MCF 10A (cell line): ENCODE measurements around the gene CALHM5. TPM values are rescaled to one million over a fixed set of nuclear protein-coding genes. Genes with fewer than 3 reads are reported as not detected.
A peak's percentile ranks its signal among the peaks of the same experiment; 100 is the strongest.

ENCODE experiments used
- BruUV-seq: library from RNA; stranded (reverse); fragments of 400-500 nt; replicated peaks from 2 replicates; lab custom pipeline; 2021; lab: Mats Ljungman, UMichigan
- CTCF ChIA-PET: fragments of 300-600 bp; sonication (Branson Sonifier 250); formaldehyde crosslinking; extraction: SDS; loops from one replicate; lab custom pipeline; 2021; ENCODE audit warnings: antibody characterized with exemption, inconsistent platforms; lab: Yijun Ruan, JAX
- POLR2A ChIA-PET: fragments of 300-600, 350-650 bp; sonication (Branson Sonifier 250); formaldehyde crosslinking; extraction: SDS; loops from one replicate; lab custom pipeline; 2020; ENCODE audit warnings: antibody characterized with exemption, inconsistent platforms; lab: Yijun Ruan, JAX
- DNase-seq: peaks from one replicate; pipeline ENCODE4 v3.0.0-alpha.2; 2018; ENCODE audit not compliant: unreplicated experiment
- H3K27ac Mint-ChIP-seq: one replicate; pipeline ENCODE4 v1.8.0; 2022; ENCODE audit warnings: mild to moderate bottlenecking, low read depth, mixed read lengths; ENCODE audit not compliant: unreplicated experiment
- H3K27me3 Mint-ChIP-seq: one replicate; pipeline ENCODE4 v1.8.0; 2022; ENCODE audit warnings: mixed read lengths; ENCODE audit not compliant: insufficient read depth, unreplicated experiment
- H3K36me3 Mint-ChIP-seq: one replicate; pipeline ENCODE4 v1.8.0; 2022; ENCODE audit warnings: mild to moderate bottlenecking, moderate library complexity, mixed read lengths; ENCODE audit not compliant: insufficient read depth, unreplicated experiment
- H3K4me1 Mint-ChIP-seq: one replicate; pipeline ENCODE4 v1.8.0; 2022; ENCODE audit warnings: mixed read lengths; ENCODE audit not compliant: insufficient read depth, unreplicated experiment
- H3K4me3 Mint-ChIP-seq: one replicate; pipeline ENCODE4 v1.8.0; 2022; ENCODE audit warnings: mild to moderate bottlenecking, moderate library complexity, mixed read lengths; ENCODE audit not compliant: unreplicated experiment
- H3K9me3 Mint-ChIP-seq: one replicate; pipeline ENCODE4 v1.8.0; 2022; ENCODE audit warnings: mixed read lengths; ENCODE audit not compliant: unreplicated experiment
- CTCF ChIP-seq: fragments of 200-600 bp; IDR thresholded peaks from one replicate; pipeline ENCODE4 v1.8.0; 2022; ENCODE audit warnings: antibody characterized with exemption, mild to moderate bottlenecking; ENCODE audit not compliant: unreplicated experiment
- intact Hi-C: fragments of 100-400 bp; cut with micrococcal nuclease; formaldehyde crosslinking; loops from 2 replicates; pipeline ENCODE4 v1.14.1; 2022
- total RNA-seq: library from RNA; stranded (reverse); gene quantifications from 2 replicates; pipeline ENCODE4 v1.2.3, GENCODE V29; 2022

CALHM5 gene
- total RNA-seq, 1 experiment from 2014 or later: not detected

GRCh38 chr6:116536216-116536621 lies 24.8 kb downstream of the CALHM5 start:
- Mint-ChIP-seq H3K27me3 (no peaks in the 10 kb centered on the region), H3K27ac (no peak overlapping the region), H3K9me3 (no peaks in the 10 kb centered on the region), H3K36me3 (no peaks in the 10 kb centered on the region), H3K4me3 (no peak overlapping the region), H3K4me1 (peaks cover 2% of the 10 kb centered on the region)
- TF ChIP-seq CTCF: peak; percentile 51
- CTCF ChIA-PET: interaction anchor here (0.8 to 5.1 kb wide), 13 partner anchors 9 to 267 kb away, joined by 3 to 108 read pairs (median 9); partner anchors contain the start of genes CALHM4, RWDD1 and TRAPPC3L
- intact Hi-C loops: loop anchor here (1.0 to 5.0 kb wide), 2 partner anchors 25 to 311 kb away; no protein-coding TSS in a partner anchor
- peak; percentile 70 for DNase-seq
- POLR2A ChIA-PET: interaction anchor here (0.8 kb wide), 1 partner anchor 256 kb away, joined by 3 read pairs; the partner anchor contains the start of gene TSPYL1
- no TSS peak for BruUV-seq

- intact Hi-C loops: no loop called here
- DNase-seq: no peak
- Mint-ChIP-seq H3K27me3 (no peaks in the 10 kb centered on the region), H3K36me3 (no peaks in the 10 kb centered on the region), H3K9me3 (no peaks in the 10 kb centered on the region), H3K4me1 (no peaks in the 10 kb centered on the region), H3K27ac (no peak overlapping the region), H3K4me3 (no peak overlapping the region)
- TF ChIP-seq CTCF: no peak
- BruUV-seq: no TSS peak
- ChIA-PET POLR2A (interaction anchor here (0.7 to 1.5 kb wide), 5 partner anchors 11 to 74 kb away, joined by 3 to 8 read pairs (median 4); partner anchors contain the start of genes CALHM4 and RSPH4A), CTCF (interaction anchor here (0.6 to 3.5 kb wide), 5 partner anchors 9 to 57 kb away, joined by 3 to 25 read pairs (median 9); no protein-coding TSS in a partner anchor)
Observed at GRCh38 chr6:116542426-116542825, 31.0 kb downstream of the CALHM5 start.

- DNase-seq: no peak
- H3K27ac Mint-ChIP-seq: no peak overlapping the region
- H3K9me3 Mint-ChIP-seq: no peaks in the 10 kb centered on the region
- H3K4me1 Mint-ChIP-seq: no peaks in the 10 kb centered on the region
- H3K27me3 Mint-ChIP-seq: no peaks in the 10 kb centered on the region
- TF ChIP-seq CTCF: no peak
- ChIA-PET POLR2A (interaction anchor here (0.5 to 0.9 kb wide), 2 partner anchors 14 to 57 kb away, joined by 3 read pairs; no protein-coding TSS in a partner anchor), CTCF (interaction anchor here (0.5 to 3.5 kb wide), 4 partner anchors 10 to 21 kb away, joined by 3 to 25 read pairs (median 14); no protein-coding TSS in a partner anchor)
- no peaks in the 10 kb centered on the region for H3K36me3 Mint-ChIP-seq
- BruUV-seq: no TSS peak
- intact Hi-C loops: no loop called here
- H3K4me3 Mint-ChIP-seq: no peak overlapping the region
Observed at GRCh38 chr6:116543149-116543548, 31.7 kb downstream of the CALHM5 start.

- H3K4me3 Mint-ChIP-seq: no peak within 1 kb of the TSS
- intact Hi-C loops: no loop called here
- TF ChIP-seq CTCF: no peak
- H3K4me1 Mint-ChIP-seq: no peaks in the 10 kb centered on the region
- DNase-seq: no peak
- BruUV-seq: no TSS peak
- H3K9me3 Mint-ChIP-seq: no peaks in the 10 kb centered on the region
- no peaks in the 10 kb centered on the region for H3K27me3 Mint-ChIP-seq
- CTCF ChIA-PET: interaction anchor here (1.1 to 1.6 kb wide), 2 partner anchors 10 to 15 kb away, joined by 5 to 7 read pairs; no protein-coding TSS in a partner anchor
- H3K36me3 Mint-ChIP-seq: no peaks in the 10 kb centered on the region
- H3K27ac Mint-ChIP-seq: no peak within 1 kb of the TSS
- POLR2A ChIA-PET: interaction anchor here (1.0 to 1.8 kb wide), 2 partner anchors 12 to 92 kb away, joined by 5 to 7 read pairs; no protein-coding TSS in a partner anchor
Observed at GRCh38 chr6:116545651-116546050, 34.2 kb downstream of the CALHM5 start, which contains the start of gene TRAPPC3L. TRAPPC3L (minus strand) TSS chr6:116545684; CDS start chr6:116545514, 170 bp downstream.
